Gastrocnemius medialis (tissue), 4 donors: ENCODE data around the gene OAF.

Source experiments
- CTCF ChIP-seq, 5 experiments: fragments of 450-650 bp in 3 of 5; fragments of 200-600 bp in 2 of 5; sonication (generic) in 2 of 5; IDR thresholded peaks in 4 of 5; conservative IDR thresholded peaks in 1 of 5; 1 replicate in 4 of 5; 2 replicates in 1 of 5; pipeline ENCODE4 v1.5.1; 2016 to 2019; ENCODE audit warnings: antibody characterized with exemption in 5 of 5, mild to moderate bottlenecking in 3 of 5, moderate library complexity in 3 of 5
- POLR2A ChIP-seq, 2 donors: fragments of 450-650 bp; IDR thresholded peaks; one replicate each; pipeline ENCODE4 v1.6.1; 2017; ENCODE audit warnings: antibody characterized with exemption in 2 of 2, mild to moderate bottlenecking in 2 of 2, moderate library complexity in 2 of 2

DNA sequence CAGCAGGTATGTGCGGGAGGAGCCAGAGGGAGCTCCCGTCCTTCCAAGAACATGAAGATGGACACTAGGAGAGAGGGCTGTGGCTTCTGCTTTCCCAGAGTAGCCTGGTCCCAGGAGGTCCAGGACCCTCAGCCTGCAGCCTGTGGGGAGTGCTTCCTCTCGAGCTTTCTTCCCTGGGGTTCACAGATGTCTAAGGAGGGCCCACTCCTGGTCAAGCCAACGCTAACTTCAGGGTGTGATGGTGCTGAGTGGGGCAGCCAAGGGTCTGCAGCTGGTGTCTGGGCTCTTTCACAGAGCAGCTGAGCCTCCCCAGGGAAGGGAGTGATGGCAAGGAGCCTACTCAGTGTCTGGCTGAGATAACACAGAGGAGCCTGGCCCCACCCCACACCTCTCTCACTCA lies 32.4 kb downstream of the OAF start:
- TF ChIP-seq POLR2A (IDR thresholded peaks at IDR 0.05), result no peak
- no peak for TF ChIP-seq CTCF (IDR thresholded peaks at IDR 0.05 in 4 of 5, conservative IDR thresholded peaks at IDR 0.05 in 1 of 5)
